Karpas-422 (cell line): ENCODE measurements around the gene NCOA4. TPM values are rescaled to one million over a fixed set of nuclear protein-coding genes. Genes with fewer than 3 reads are reported as not detected.
"Not testable (repeated sequence)": the region's sequence is repeated elsewhere in the genome, so short reads cannot be mapped to it uniquely, and the experiment has no call there.

Experiments
- DNase-seq: peaks from one replicate; pipeline ENCODE4 v3.0.0-alpha.2; 2015
- H2AFZ ChIP-seq: fragments of 200-600 bp; sonication (generic); 2 replicates; pipeline ENCODE4 v1.6.1; 2014; ENCODE audit warnings: antibody characterized with exemption, low read length, mixed read lengths
- H3K27ac ChIP-seq: fragments of 200-600 bp; sonication (generic); 2 replicates; pipeline ENCODE4 v1.5.1; 2014; ENCODE audit warnings: mild to moderate bottlenecking, low read length, moderate library complexity
- H3K27me3 ChIP-seq: fragments of 200-600 bp; sonication (generic); 2 replicates; pipeline ENCODE4 v1.6.1; 2014; ENCODE audit warnings: low read length, mixed read lengths
- H3K36me3 ChIP-seq: fragments of 200-600 bp; sonication (generic); 2 replicates; pipeline ENCODE4 v1.6.1; 2014; ENCODE audit warnings: low read length, mixed read lengths; ENCODE audit not compliant: insufficient read depth
- H3K4me1 ChIP-seq: fragments of 200-600 bp; sonication (generic); 2 replicates; pipeline ENCODE4 v1.6.1; 2014; ENCODE audit warnings: mild to moderate bottlenecking, low read length, mixed read lengths
- H3K4me2 ChIP-seq: fragments of 200-600 bp; sonication (generic); 2 replicates; pipeline ENCODE4 v1.6.1; 2014; ENCODE audit warnings: low read length, low read depth, mild to moderate bottlenecking; ENCODE audit not compliant: poor library complexity, severe bottlenecking
- H3K4me3 ChIP-seq: fragments of 200-600 bp; sonication (generic); 2 replicates; pipeline ENCODE4 v1.5.1; 2014; ENCODE audit warnings: mild to moderate bottlenecking, antibody characterized with exemption, low read length, mixed read lengths
- H3K79me2 ChIP-seq: fragments of 200-600 bp; sonication (generic); 2 replicates; pipeline ENCODE4 v1.6.1; 2014; ENCODE audit warnings: mild to moderate bottlenecking, low read length, mixed read lengths
- H3K9ac ChIP-seq: fragments of 200-600 bp; sonication (generic); 2 replicates; pipeline ENCODE4 v1.6.0; 2014; ENCODE audit warnings: low read length
- H3K9me2 ChIP-seq: fragments of 200-600 bp; sonication (generic), shearing (Covaris generic); replicated peaks from 2 replicates; pipeline ENCODE4 v1.6.0; 2014; ENCODE audit warnings: mild to moderate bottlenecking, low read length, moderate library complexity; ENCODE audit not compliant: insufficient read depth
- H3K9me3 ChIP-seq: fragments of 300-700, 200-600 bp; sonication (generic); 2 replicates; pipeline ENCODE4 v1.6.1; 2014; ENCODE audit warnings: low read length, mixed read lengths
- H4K20me1 ChIP-seq: fragments of 200-600 bp; sonication (generic); 2 replicates; pipeline ENCODE4 v1.6.1; 2014; ENCODE audit warnings: mild to moderate bottlenecking, antibody characterized with exemption, low read length, low read depth; ENCODE audit not compliant: insufficient read depth
- total RNA-seq: library from RNA; depleted of rRNA; stranded (reverse); fragments of >200 nt; shearing (Covaris generic); gene quantifications from 2 replicates; pipeline ENCODE4 v1.2.3, GENCODE V29; 2014; ENCODE audit warnings: low replicate concordance

Gene NCOA4
- total RNA-seq, 1 experiment from 2014 or later, result 116 TPM

GRCh38 chr10:46012746-46013145, 17.7 kb downstream of the NCOA4 start:
- Histone ChIP-seq H4K20me1 (no peaks in the 10 kb centered on the region), H2AFZ (no peak overlapping the region), H3K27me3 (no peaks in the 10 kb centered on the region), H3K4me2 (no peak overlapping the region), H3K9me3 (no peaks in the 10 kb centered on the region), H3K36me3 (peaks cover 70% of the 10 kb centered on the region), H3K27ac (no peak overlapping the region), H3K9me2 (no peaks in the 10 kb centered on the region), H3K9ac (no peak overlapping the region), H3K4me3 (no peak overlapping the region), H3K79me2 (peaks cover 47% of the 10 kb centered on the region), H3K4me1 (peaks cover 3% of the 10 kb centered on the region; the same call in 1 of the 2 replicates)
- no peak for DNase-seq

DNA sequence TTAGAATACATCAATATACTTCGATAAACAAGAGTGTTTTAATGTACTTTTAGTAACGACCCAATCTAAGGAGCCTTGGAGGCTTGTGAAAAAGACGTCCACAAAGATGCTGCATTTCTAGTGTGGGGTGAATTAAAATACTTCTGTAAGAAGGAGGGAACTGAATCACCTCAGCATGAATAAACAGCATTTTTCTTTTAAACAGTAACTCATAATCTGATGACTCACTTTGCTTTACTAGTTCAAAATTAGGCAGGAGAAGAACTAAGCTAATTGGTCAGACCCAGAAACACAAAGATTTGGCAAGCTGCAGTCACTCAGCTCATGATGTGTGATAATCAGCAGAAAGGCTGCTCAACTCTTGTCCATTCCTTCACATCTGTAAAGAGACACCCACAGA, 24.2 kb downstream of the NCOA4 start:
- Histone ChIP-seq H2AFZ (no peak overlapping the region), H3K9me3 (no peaks in the 10 kb centered on the region), H4K20me1 (0 out of 2 replicates have a peak, but pooled peaks cover 7% of the 10 kb centered on the region), H3K9me2 (no peaks in the 10 kb centered on the region), H3K9ac (no peak overlapping the region), H3K36me3 (peaks cover 71% of the 10 kb centered on the region), H3K27me3 (no peaks in the 10 kb centered on the region), H3K4me2 (no peak overlapping the region), H3K27ac (no peak overlapping the region), H3K79me2 (peaks cover 17% of the 10 kb centered on the region; the same call in 1 of the 2 replicates), H3K4me3 (no peak overlapping the region), H3K4me1 (peaks cover 3% of the 10 kb centered on the region; the same call in 1 of the 2 replicates)
- no peak for DNase-seq

DNA sequence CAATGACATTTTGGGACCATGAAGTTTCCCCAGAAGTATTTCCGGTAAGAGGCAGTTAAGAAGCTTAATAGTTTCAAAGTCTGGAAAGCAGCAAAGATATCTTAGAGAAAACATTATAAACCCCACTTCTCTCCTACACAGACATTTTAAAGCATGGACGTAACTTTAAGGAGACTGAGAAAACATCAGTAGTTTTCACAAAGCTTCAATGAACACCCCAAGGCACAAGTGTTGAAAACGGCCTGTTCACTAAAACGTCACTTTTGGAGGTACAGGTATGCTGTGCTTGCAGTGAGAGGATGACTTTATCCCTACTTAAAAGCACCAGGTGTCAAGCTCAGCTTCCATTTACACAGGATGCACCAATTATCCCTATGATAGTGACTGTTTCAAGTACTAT, 25.0 kb downstream of the NCOA4 start:
- H3K9me3 ChIP-seq, result no peaks in the 10 kb centered on the region
- H3K27ac ChIP-seq, result no peak overlapping the region
- H3K4me3 ChIP-seq, result no peak overlapping the region
- H3K4me1 ChIP-seq, result peaks cover 3% of the 10 kb centered on the region; the same call in 1 of the 2 replicates
- H3K9me2 ChIP-seq, result no peaks in the 10 kb centered on the region
- no peaks in the 10 kb centered on the region for H3K27me3 ChIP-seq
- DNase-seq, result no peak
- H3K36me3 ChIP-seq, result peaks cover 77% of the 10 kb centered on the region
- no peak overlapping the region for H2AFZ ChIP-seq
- no peak overlapping the region for H3K4me2 ChIP-seq
- no peak overlapping the region for H3K9ac ChIP-seq
- H3K79me2 ChIP-seq, result peaks cover 20% of the 10 kb centered on the region; the same call in 1 of the 2 replicates
- H4K20me1 ChIP-seq, result 0 out of 2 replicates have a peak, but pooled peaks cover 10% of the 10 kb centered on the region

DNA sequence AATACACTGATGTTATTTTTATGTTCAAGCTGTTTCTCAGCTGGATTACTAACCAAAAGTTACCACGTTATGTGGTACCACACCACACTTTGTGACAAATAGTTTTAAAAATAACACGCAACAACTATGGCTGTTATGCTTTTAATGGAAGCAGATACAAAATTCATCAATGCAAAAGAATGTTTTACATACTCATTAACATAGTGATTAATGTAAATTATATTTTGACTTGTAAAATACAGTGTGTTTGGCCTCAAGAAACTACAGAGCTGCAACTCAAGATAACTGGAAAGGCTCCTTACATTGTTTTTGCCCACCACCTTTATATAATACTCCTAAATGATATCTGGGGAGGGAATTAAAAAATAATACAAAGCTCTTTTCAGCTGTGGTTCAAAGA, 25.5 kb downstream of the NCOA4 start:
- Histone ChIP-seq H3K9ac (no peak overlapping the region), H3K9me3 (no peaks in the 10 kb centered on the region), H3K4me3 (no peak overlapping the region), H3K27me3 (no peaks in the 10 kb centered on the region), H3K27ac (no peak overlapping the region), H3K36me3 (peaks cover 73% of the 10 kb centered on the region), H4K20me1 (0 out of 2 replicates have a peak, but pooled peaks cover 10% of the 10 kb centered on the region), H3K4me2 (no peak overlapping the region), H2AFZ (no peak overlapping the region), H3K79me2 (peaks cover 20% of the 10 kb centered on the region; the same call in 1 of the 2 replicates), H3K4me1 (peaks cover 3% of the 10 kb centered on the region; the same call in 1 of the 2 replicates), H3K9me2 (no peaks in the 10 kb centered on the region)
- DNase-seq, result no peak

GRCh38 chr10:46002916-46003693, 27.3 kb downstream of the NCOA4 start:
- no peak overlapping the region for H3K4me3 ChIP-seq
- H2AFZ ChIP-seq, result no peak overlapping the region
- H3K4me2 ChIP-seq, result no peak overlapping the region
- H3K4me1 ChIP-seq, result no peaks in the 10 kb centered on the region
- H3K9me3 ChIP-seq, result no peaks in the 10 kb centered on the region
- 0 out of 2 replicates have a peak, but pooled peaks cover 10% of the 10 kb centered on the region for H4K20me1 ChIP-seq
- no peaks in the 10 kb centered on the region for H3K27me3 ChIP-seq
- H3K9me2 ChIP-seq, result no peaks in the 10 kb centered on the region
- H3K79me2 ChIP-seq, result peaks cover 21% of the 10 kb centered on the region
- DNase-seq, result no peak
- H3K27ac ChIP-seq, result no peak overlapping the region
- H3K9ac ChIP-seq, result no peak overlapping the region
- H3K36me3 ChIP-seq, result peaks cover 70% of the 10 kb centered on the region

DNA sequence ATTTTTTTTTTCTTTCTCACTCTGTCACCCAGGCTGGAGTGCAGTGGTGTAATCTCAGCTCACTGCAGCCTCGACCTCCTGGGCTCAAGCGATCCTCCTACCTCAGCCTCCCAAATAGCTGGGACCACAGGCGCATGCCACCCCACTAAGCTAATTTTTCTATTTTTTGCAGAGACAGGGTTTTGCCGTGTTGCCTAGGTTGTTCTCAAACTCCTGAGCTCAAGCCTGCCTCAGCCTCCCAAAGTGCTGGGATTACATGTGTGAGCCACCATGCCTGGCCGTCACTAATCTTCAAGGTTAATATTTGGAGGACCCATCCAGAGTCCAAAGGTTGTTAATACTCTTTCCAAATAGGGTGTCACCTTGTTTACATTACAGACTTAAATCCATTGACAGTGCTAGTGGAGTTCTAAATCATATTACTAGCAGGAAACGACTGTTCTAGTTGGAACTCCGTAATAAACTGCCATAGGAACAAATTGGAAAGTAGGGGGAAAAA, 28.2 kb downstream of the NCOA4 start:
- H3K36me3 ChIP-seq, result peaks cover 67% of the 10 kb centered on the region
- H3K4me2 ChIP-seq, result not testable (repeated sequence)

DNA sequence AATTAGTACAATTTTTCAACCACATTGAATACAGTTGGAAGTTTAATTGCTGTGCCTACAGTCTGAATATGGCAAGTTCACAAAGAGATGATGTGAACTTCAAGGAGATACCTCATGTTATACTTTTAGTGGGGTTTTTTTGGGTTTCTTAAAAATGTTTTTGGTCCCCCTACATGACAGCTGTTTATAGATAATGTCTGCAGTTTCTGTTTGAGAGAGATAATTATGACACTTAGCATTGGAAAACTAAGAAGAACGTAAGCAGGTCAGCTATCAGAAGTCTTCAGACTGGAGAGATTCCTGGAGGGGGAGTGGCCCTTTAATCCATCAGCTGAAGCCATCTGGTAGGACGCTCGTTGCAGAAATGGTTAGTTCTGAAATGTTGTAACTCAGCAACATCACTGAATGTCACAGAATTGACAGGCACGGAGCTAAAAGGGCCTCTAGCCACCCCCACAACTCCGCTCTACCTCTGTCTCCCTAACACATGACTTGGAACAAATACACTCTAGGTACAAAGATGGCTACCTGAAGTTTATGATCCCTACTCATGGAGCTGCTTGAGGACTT, 29.2 kb downstream of the NCOA4 start:
- H3K27ac ChIP-seq, result no peak overlapping the region
- peaks cover 67% of the 10 kb centered on the region for H3K36me3 ChIP-seq
- 0 out of 2 replicates have a peak, but pooled peaks cover 10% of the 10 kb centered on the region for H4K20me1 ChIP-seq
- H3K79me2 ChIP-seq, result peaks cover 29% of the 10 kb centered on the region
- no peak overlapping the region for H3K4me2 ChIP-seq
- H3K9me3 ChIP-seq, result no peaks in the 10 kb centered on the region
- H3K27me3 ChIP-seq, result no peaks in the 10 kb centered on the region
- no peak overlapping the region for H3K4me3 ChIP-seq
- H2AFZ ChIP-seq, result no peak overlapping the region
- no peak for DNase-seq
- H3K9ac ChIP-seq, result no peak overlapping the region
- no peaks in the 10 kb centered on the region for H3K9me2 ChIP-seq
- H3K4me1 ChIP-seq, result no peaks in the 10 kb centered on the region

More for the DNA sequence above, 28.2 kb downstream of the NCOA4 start:
- Histone ChIP-seq H3K79me2 (peaks cover 26% of the 10 kb centered on the region), H4K20me1 (0 out of 2 replicates have a peak, but pooled peaks cover 10% of the 10 kb centered on the region)
- not testable (repeated sequence) for H3K4me1 ChIP-seq, H3K9me2 ChIP-seq, H3K9ac ChIP-seq, H2AFZ ChIP-seq, H3K4me3 ChIP-seq, H3K9me3 ChIP-seq, H3K27ac ChIP-seq, H3K27me3 ChIP-seq, DNase-seq

DNA sequence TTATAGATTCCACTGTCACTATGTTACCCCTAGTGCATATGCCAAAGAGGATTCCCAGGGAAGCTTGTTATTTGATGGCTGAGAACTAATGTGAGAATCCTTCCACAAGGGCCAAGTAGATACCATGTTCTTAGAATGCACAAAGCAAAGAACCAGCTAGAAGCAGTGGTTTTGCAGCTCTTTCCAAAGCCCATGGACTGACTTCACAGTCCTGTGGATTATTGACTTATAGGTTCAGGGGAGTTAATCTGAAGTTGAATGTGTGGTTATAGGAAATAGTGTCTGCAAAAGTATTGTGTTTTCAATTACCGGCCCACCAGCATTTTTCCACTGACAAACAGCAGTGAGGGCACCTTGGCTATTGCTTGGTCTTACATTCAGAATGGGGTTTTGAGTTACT, 29.9 kb downstream of the NCOA4 start:
- Histone ChIP-seq H3K9ac (no peak overlapping the region), H3K79me2 (peaks cover 29% of the 10 kb centered on the region), H3K9me2 (no peaks in the 10 kb centered on the region), H4K20me1 (0 out of 2 replicates have a peak, but pooled peaks cover 10% of the 10 kb centered on the region), H3K27me3 (no peaks in the 10 kb centered on the region), H3K4me1 (no peaks in the 10 kb centered on the region), H2AFZ (no peak overlapping the region), H3K36me3 (peaks cover 66% of the 10 kb centered on the region), H3K4me2 (no peak overlapping the region), H3K9me3 (no peaks in the 10 kb centered on the region), H3K27ac (no peak overlapping the region), H3K4me3 (no peak overlapping the region)
- DNase-seq, result no peak
